ENCODE data around the gene KCTD1.
A peak's percentile ranks its signal among the peaks of the same experiment; 100 is the strongest.

The KCTD1 gene

GRCh38 chr18:26548415-26549262, at the start of gene KCTD1:
TSS of gene KCTD1 (minus strand) at chr18:26548553. CDS start at chr18:26548536, 17 bp downstream.
- DNase-seq (ENCODE audit: low read depth in 2 of 2) = peak; percentile 19 to 37

- DNase-seq (ENCODE audit: low read depth in 2 of 2) = no peak
Observed at GRCh38 chr18:26593365-26594320, 45.3 kb upstream of the KCTD1 start.

GRCh38 chr18:26584745-26585144, 36.4 kb upstream of the KCTD1 start:
- DNase-seq (ENCODE audit: low read depth in 2 of 2) = no peak

- DNase-seq (ENCODE audit: low read depth in 2 of 2) = no peak
Observed at GRCh38 chr18:26579941-26580618, 31.7 kb upstream of the KCTD1 start.

- DNase-seq (ENCODE audit: low read depth in 2 of 2) = no peak
Observed at GRCh38 chr18:26575865-26576217, 27.5 kb upstream of the KCTD1 start.

GRCh38 chr18:26574958-26575864, 26.9 kb upstream of the KCTD1 start:
- no peak for DNase-seq (ENCODE audit: low read depth in 2 of 2)

- no peak for DNase-seq (ENCODE audit: low read depth in 2 of 2)
Observed at GRCh38 chr18:26568926-26569665, 20.7 kb upstream of the KCTD1 start.

GRCh38 chr18:26568513-26568912, 20.2 kb upstream of the KCTD1 start:
- no peak for DNase-seq (ENCODE audit: low read depth in 2 of 2)

- no peak for DNase-seq (ENCODE audit: low read depth in 2 of 2)
Observed at GRCh38 chr18:26566874-26567555, 18.7 kb upstream of the KCTD1 start.

- no peak for DNase-seq (ENCODE audit: low read depth in 2 of 2)
Observed at GRCh38 chr18:26565514-26565913, 17.2 kb upstream of the KCTD1 start.

GRCh38 chr18:26563024-26563423, 14.7 kb upstream of the KCTD1 start:
- no peak for DNase-seq (ENCODE audit: low read depth in 2 of 2)

- no peak for DNase-seq (ENCODE audit: low read depth in 2 of 2)
Observed at GRCh38 chr18:26562568-26562967, 14.2 kb upstream of the KCTD1 start.

- no peak for DNase-seq (ENCODE audit: low read depth in 2 of 2)
Observed at GRCh38 chr18:26561769-26562168, 13.4 kb upstream of the KCTD1 start.

- no peak for DNase-seq (ENCODE audit: low read depth in 2 of 2)
Observed at GRCh38 chr18:26556573-26556972, 8.2 kb upstream of the KCTD1 start.

- no peak for DNase-seq (ENCODE audit: low read depth in 2 of 2)
Observed at GRCh38 chr18:26555804-26556553, 7.6 kb upstream of the KCTD1 start.

GRCh38 chr18:26553943-26554342, 5.6 kb upstream of the KCTD1 start:
- DNase-seq (ENCODE audit: low read depth in 2 of 2) = no peak

- no peak for DNase-seq (ENCODE audit: low read depth in 2 of 2)
Observed at GRCh38 chr18:26551695-26552081, 3.3 kb upstream of the KCTD1 start.

GRCh38 chr18:26550998-26551694, 2.8 kb upstream of the KCTD1 start:
- DNase-seq (ENCODE audit: low read depth in 2 of 2) = no peak

Measured in stimulated activated CD8-positive, alpha-beta memory T cell treated with anti-CD3 and anti-CD28 coated beads, Interleukin-2, amount 100 ng/mL, for 1 hour (primary cell).